ENCODE data around the gene RMND5B. TPM values are rescaled to one million over a fixed set of nuclear protein-coding genes. Genes with fewer than 3 reads are reported as not detected.

Gene RMND5B
- total RNA-seq, 1 donor from 2014 or later = 41.8 TPM

GRCh38 chr5:178114325-178115135 lies 16.3 kb upstream of the RMND5B start:
- DNase-seq (ENCODE audit: extremely low spot score, unreplicated experiment) = no peak
- H3K4me1 Mint-ChIP-seq (ENCODE audit: unreplicated experiment) = peaks cover 18% of the 10 kb centered on the region
- peaks cover 17% of the 10 kb centered on the region for H3K27me3 Mint-ChIP-seq
- peak overlapping the region; percentile 92 for H3K4me3 Mint-ChIP-seq
- H3K9me3 Mint-ChIP-seq = no peaks in the 10 kb centered on the region
- no peak for TF ChIP-seq CTCF (conservative IDR thresholded peaks at IDR 0.05)
- H3K36me3 Mint-ChIP-seq = no peaks in the 10 kb centered on the region
- H3K27ac Mint-ChIP-seq = peak overlapping the region; percentile 89

GRCh38 chr5:178115136-178115813 lies 15.5 kb upstream of the RMND5B start:
- no peaks in the 10 kb centered on the region for H3K36me3 Mint-ChIP-seq
- DNase-seq (ENCODE audit: extremely low spot score, unreplicated experiment) = no peak
- H3K27ac Mint-ChIP-seq = peak overlapping the region; percentile 89
- peak overlapping the region; percentile 92 for H3K4me3 Mint-ChIP-seq
- no peak for TF ChIP-seq CTCF (conservative IDR thresholded peaks at IDR 0.05)
- peaks cover 18% of the 10 kb centered on the region for H3K4me1 Mint-ChIP-seq (ENCODE audit: unreplicated experiment)
- H3K27me3 Mint-ChIP-seq = peaks cover 17% of the 10 kb centered on the region
- H3K9me3 Mint-ChIP-seq = no peaks in the 10 kb centered on the region

- peak overlapping the region; percentile 80 for H3K27ac Mint-ChIP-seq
- no peak for DNase-seq (ENCODE audit: extremely low spot score, unreplicated experiment)
- no peak for TF ChIP-seq CTCF (conservative IDR thresholded peaks at IDR 0.05)
- no peaks in the 10 kb centered on the region for H3K9me3 Mint-ChIP-seq
- H3K27me3 Mint-ChIP-seq = peaks cover 17% of the 10 kb centered on the region
- H3K4me3 Mint-ChIP-seq = peak overlapping the region; percentile 92
- no peaks in the 10 kb centered on the region for H3K36me3 Mint-ChIP-seq
- peaks cover 15% of the 10 kb centered on the region for H3K4me1 Mint-ChIP-seq (ENCODE audit: unreplicated experiment)
Measured at GRCh38 chr5:178115814-178116142, 15.0 kb upstream of the RMND5B start.

GRCh38 chr5:178116143-178116885 lies 14.5 kb upstream of the RMND5B start:
- Mint-ChIP-seq H3K4me1 (ENCODE audit: unreplicated experiment) (peaks cover 14% of the 10 kb centered on the region), H3K9me3 (no peaks in the 10 kb centered on the region), H3K4me3 (peak overlapping the region; percentile 92), H3K27ac (peak overlapping the region; percentile 67), H3K36me3 (no peaks in the 10 kb centered on the region), H3K27me3 (peaks cover 17% of the 10 kb centered on the region)
- TF ChIP-seq CTCF (conservative IDR thresholded peaks at IDR 0.05) = no peak
- DNase-seq (ENCODE audit: extremely low spot score, unreplicated experiment) = no peak

GRCh38 chr5:178117923-178118701 lies 12.7 kb upstream of the RMND5B start:
- H3K27me3 Mint-ChIP-seq = peaks cover 8% of the 10 kb centered on the region
- no peaks in the 10 kb centered on the region for H3K9me3 Mint-ChIP-seq
- DNase-seq (ENCODE audit: extremely low spot score, unreplicated experiment) = no peak
- H3K36me3 Mint-ChIP-seq = no peaks in the 10 kb centered on the region
- no peak for TF ChIP-seq CTCF (conservative IDR thresholded peaks at IDR 0.05)
- H3K27ac Mint-ChIP-seq = no peak overlapping the region
- no peak overlapping the region for H3K4me3 Mint-ChIP-seq
- H3K4me1 Mint-ChIP-seq (ENCODE audit: unreplicated experiment) = peaks cover 15% of the 10 kb centered on the region

Data from type B pancreatic cell (in vitro differentiated cells).